ENCODE measurements around the gene LYST. TPM values are rescaled to one million over a fixed set of nuclear protein-coding genes. Genes with fewer than 3 reads are reported as not detected.
A peak's percentile ranks its signal among the peaks of the same experiment; 100 is the strongest.

LYST gene
- total RNA-seq, 2 experiments from 2014 or later, result 77.4 to 87.3 TPM

- peak; percentile 78 for TF ChIP-seq CTCF (IDR thresholded peaks at IDR 0.05)
- H3K27me3 Mint-ChIP-seq, result no peaks in the 10 kb centered on the region
- H3K27ac Mint-ChIP-seq, result no peak overlapping the region
- intact Hi-C loops (cut with micrococcal nuclease), result no loop called here
- DNase-seq (no peak), ATAC-seq (no peak)
- ChIA-PET POLR2A (interaction anchor here (0.9 kb wide), 1 partner anchor 43 kb away, joined by 4 read pairs; no protein-coding TSS in a partner anchor), CTCF (interaction anchor here (0.6 to 5.2 kb wide), 38 partner anchors 10 to 330 kb away, joined by 3 to 49 read pairs (median 3); no protein-coding TSS in a partner anchor)
- H3K4me3 Mint-ChIP-seq, result no peak overlapping the region
- no peaks in the 10 kb centered on the region for H3K4me1 Mint-ChIP-seq (ENCODE audit: low read depth)
- H3K9me3 Mint-ChIP-seq, result no peaks in the 10 kb centered on the region
- H3K36me3 Mint-ChIP-seq (ENCODE audit: low read depth), result peaks cover 34% of the 10 kb centered on the region
These were observed 83.4 kb downstream of the LYST start for GRCh38 chr1:235783148-235783776.

- ATAC-seq (no peak), DNase-seq (no peak)
- Mint-ChIP-seq H3K9me3 (no peaks in the 10 kb centered on the region), H3K36me3 (ENCODE audit: low read depth) (peaks cover 33% of the 10 kb centered on the region), H3K27me3 (no peaks in the 10 kb centered on the region), H3K27ac (no peak overlapping the region), H3K4me1 (ENCODE audit: low read depth) (no peaks in the 10 kb centered on the region), H3K4me3 (no peak overlapping the region)
- intact Hi-C loops (cut with micrococcal nuclease), result no loop called here
- no peak for TF ChIP-seq CTCF (IDR thresholded peaks at IDR 0.05)
- CTCF ChIA-PET, result interaction anchor here (0.6 to 5.2 kb wide), 29 partner anchors 9 to 330 kb away, joined by 3 to 49 read pairs (median 4); no protein-coding TSS in a partner anchor
- POLR2A ChIA-PET, result no interaction called here
These were observed 84.1 kb downstream of the LYST start for GRCh38 chr1:235782601-235783000.

- ATAC-seq (no peak), DNase-seq (no peak)
- CTCF ChIA-PET, result interaction anchor here (1.6 to 5.2 kb wide), 5 partner anchors 23 to 268 kb away, joined by 4 to 49 read pairs (median 7); no protein-coding TSS in a partner anchor
- Mint-ChIP-seq H3K27me3 (no peaks in the 10 kb centered on the region), H3K27ac (no peak overlapping the region), H3K9me3 (no peaks in the 10 kb centered on the region), H3K36me3 (ENCODE audit: low read depth) (peaks cover 30% of the 10 kb centered on the region), H3K4me1 (ENCODE audit: low read depth) (no peaks in the 10 kb centered on the region), H3K4me3 (no peak overlapping the region)
- no peak for TF ChIP-seq CTCF (IDR thresholded peaks at IDR 0.05)
- POLR2A ChIA-PET, result no interaction called here
- intact Hi-C loops (cut with micrococcal nuclease), result no loop called here
These were observed 84.9 kb downstream of the LYST start for GRCh38 chr1:235781807-235782206.

- intact Hi-C loops (cut with micrococcal nuclease), result no loop called here
- ATAC-seq (no peak), DNase-seq (no peak)
- Mint-ChIP-seq H3K4me1 (ENCODE audit: low read depth) (no peaks in the 10 kb centered on the region), H3K9me3 (no peaks in the 10 kb centered on the region), H3K4me3 (no peak overlapping the region), H3K36me3 (ENCODE audit: low read depth) (peaks cover 30% of the 10 kb centered on the region), H3K27me3 (no peaks in the 10 kb centered on the region), H3K27ac (no peak overlapping the region)
- TF ChIP-seq CTCF (IDR thresholded peaks at IDR 0.05), result no peak
- ChIA-PET CTCF (interaction anchor here (1.2 to 1.8 kb wide), 2 partner anchors 63 to 192 kb away, joined by 4 to 8 read pairs; no protein-coding TSS in a partner anchor), POLR2A (interaction anchor here (0.6 kb wide), 1 partner anchor 836 kb away, joined by 3 read pairs; no protein-coding TSS in a partner anchor)
These were observed 86.9 kb downstream of the LYST start for GRCh38 chr1:235779770-235780169.

- ChIA-PET POLR2A (no interaction called here), CTCF (interaction anchor here (1.3 to 2.0 kb wide), 2 partner anchors 69 to 196 kb away, joined by 4 to 6 read pairs; no protein-coding TSS in a partner anchor)
- Mint-ChIP-seq H3K27ac (no peak overlapping the region), H3K36me3 (ENCODE audit: low read depth) (peaks cover 30% of the 10 kb centered on the region), H3K4me1 (ENCODE audit: low read depth) (no peaks in the 10 kb centered on the region), H3K9me3 (no peaks in the 10 kb centered on the region), H3K4me3 (no peak overlapping the region), H3K27me3 (no peaks in the 10 kb centered on the region)
- intact Hi-C loops (cut with micrococcal nuclease), result no loop called here
- TF ChIP-seq CTCF (IDR thresholded peaks at IDR 0.05), result no peak
- no peak for ATAC-seq
- DNase-seq, result no peak
These were observed 90.3 kb downstream of the LYST start for GRCh38 chr1:235776396-235776795.
